Keratinocyte (primary cell): ENCODE measurements around the gene MED26. TPM values are rescaled to one million over a fixed set of nuclear protein-coding genes. Genes with fewer than 3 reads are reported as not detected.

Experiments used
- DNase-seq: peaks from one replicate; pipeline ENCODE4 v3.0.0-alpha.2; 2011; ENCODE audit warnings: low read depth, missing footprints, low spot score
- FAIRE-seq: peaks from 2 replicates; lab custom pipeline; 2011; peaks lifted over from hg19 to GRCh38; lab: Jason Lieb, UNC
- H2AFZ ChIP-seq: 2 replicates; pipeline ENCODE4 v1.6.0; 2012; ENCODE audit warnings: low read length, control low read depth, inconsistent platforms; ENCODE audit not compliant: control insufficient read depth
- H3K27ac ChIP-seq: 2 replicates; pipeline ENCODE4 v1.5.1; 2011; ENCODE audit warnings: low read length; ENCODE audit not compliant: control insufficient read depth, insufficient read depth
- H3K27me3 ChIP-seq: 3 replicates; pipeline ENCODE4 v1.6.0; 2011; ENCODE audit warnings: low read length; ENCODE audit not compliant: control insufficient read depth, insufficient read depth; ENCODE audit errors: extremely low read depth
- H3K36me3 ChIP-seq, 2 experiments: 2 replicates in 1 of 2; 3 replicates in 1 of 2; pipeline ENCODE4 v1.5.1; 2011; ENCODE audit warnings: low read length in 2 of 2, mild to moderate bottlenecking in 1 of 2; ENCODE audit not compliant: control insufficient read depth in 2 of 2, insufficient read depth in 2 of 2; ENCODE audit errors: extremely low read depth in 1 of 2
- H3K4me1 ChIP-seq: 3 replicates; pipeline ENCODE4 v1.5.1; 2011; ENCODE audit warnings: low read length; ENCODE audit not compliant: control insufficient read depth, insufficient read depth; ENCODE audit errors: extremely low read depth
- H3K4me2 ChIP-seq: 3 replicates; pipeline ENCODE4 v1.6.0; 2011; ENCODE audit warnings: low read depth, low read length; ENCODE audit not compliant: control insufficient read depth, insufficient read depth; ENCODE audit errors: extremely low read depth
- H3K4me3 ChIP-seq, 3 experiments: fragments of 200-600 bp in 1 of 3; sonication (generic) in 1 of 3; 2 replicates in 2 of 3; 3 replicates in 1 of 3; pipeline ENCODE4 v1.5.1; 2011 to 2016; ENCODE audit warnings: low read length in 3 of 3, mild to moderate bottlenecking in 3 of 3, control low read depth in 2 of 3, inconsistent platforms in 1 of 3, low read depth in 1 of 3, mixed read lengths in 1 of 3, mixed run types in 1 of 3, moderate library complexity in 1 of 3; ENCODE audit not compliant: control insufficient read depth in 2 of 3, insufficient read depth in 2 of 3; ENCODE audit errors: extremely low read depth in 1 of 3
- H3K79me2 ChIP-seq: 2 replicates; pipeline ENCODE4 v1.6.0; 2012; ENCODE audit warnings: low read length; ENCODE audit not compliant: control insufficient read depth, insufficient read depth
- H3K9ac ChIP-seq: 3 replicates; pipeline ENCODE4 v1.6.0; 2011; ENCODE audit warnings: low read length; ENCODE audit not compliant: control insufficient read depth, insufficient read depth; ENCODE audit errors: extremely low read depth
- H3K9me1 ChIP-seq: 3 replicates; pipeline ENCODE4 v1.6.0; 2011; ENCODE audit warnings: low read length; ENCODE audit not compliant: control insufficient read depth, insufficient read depth; ENCODE audit errors: extremely low read depth
- H3K9me3 ChIP-seq: 2 replicates; pipeline ENCODE4 v1.5.1; 2012; ENCODE audit warnings: low read depth, low read length; ENCODE audit not compliant: control insufficient read depth
- H4K20me1 ChIP-seq: 3 replicates; pipeline ENCODE4 v1.6.0; 2011; ENCODE audit warnings: low read length; ENCODE audit not compliant: control insufficient read depth, insufficient read depth; ENCODE audit errors: extremely low read depth
- CTCF ChIP-seq, 3 experiments: IDR thresholded peaks in 1 of 3; conservative IDR thresholded peaks in 1 of 3; optimal IDR thresholded peaks in 1 of 3; 2 replicates in 2 of 3; 3 replicates in 1 of 3; pipeline versions ENCODE3 to v1.5.1; 2011; ENCODE audit warnings: low read length in 3 of 3, mild to moderate bottlenecking in 3 of 3, moderate library complexity in 2 of 3, control low read depth in 1 of 3, inconsistent platforms in 1 of 3; ENCODE audit not compliant: insufficient read depth in 2 of 3; ENCODE audit errors: extremely low read depth in 1 of 3
- EZH2 ChIP-seq: IDR thresholded peaks from one replicate; pipeline ENCODE4 v1.6.1; 2012; ENCODE audit warnings: inconsistent platforms, mild to moderate bottlenecking, low read length, moderate library complexity
- dilution Hi-C: fragments of 300-500 bp; cut with MboI; formaldehyde crosslinking; loops from one replicate; pipeline ENCODE4 v1.7.0; 2020; ENCODE audit warnings: low sequenced_read_pairs; ENCODE audit not compliant: extremely low pct_ligation_motif_present
- polyA minus RNA-seq, 3 experiments: library from RNA; depleted of rRNA, polyadenylated mRNA; stranded (reverse); fragments of >200 nt; gene quantifications; 1 replicate in 1 of 3; 2 replicates in 1 of 3; 3 replicates in 1 of 3; pipeline ENCODE4 v1.2.3, GENCODE V29; 2011
- polyA plus RNA-seq, 5 experiments: library from polyadenylated mRNA; depleted of rRNA in 3 of 5; stranded (reverse) in 3 of 5; stranded (forward) in 1 of 5; unstranded in 1 of 5; fragments of >200 nt; gene quantifications; 1 replicate in 1 of 5; 2 replicates in 3 of 5; 3 replicates in 1 of 5; pipeline versions ENCODE4 v1.2.1 to v1.2.3, GENCODE V29; 2011 to 2012; ENCODE audit warnings: missing spikeins in 2 of 5, low read depth in 1 of 5, low replicate concordance in 1 of 5

The MED26 gene
- 4.7 to 5.9 TPM (median 4.9 TPM) in 3 replicates for polyA plus RNA-seq
- polyA plus RNA-seq (2011; ENCODE audit: low read depth): 5.0 TPM
- polyA plus RNA-seq (2011; cell fraction: cytosol; rRNA removed): 3.6 and 4.1 TPM in 2 replicates
- polyA plus RNA-seq (2011; cell fraction: nucleus; rRNA removed): 9.6 and 9.7 TPM in 2 replicates
- polyA plus RNA-seq (2012; ENCODE audit: low replicate concordance): 5.3 and 7.2 TPM in 2 replicates
- polyA minus RNA-seq: 5.8 to 8.5 TPM (median 6.7 TPM) in 3 replicates
- 13.0 TPM for polyA minus RNA-seq (2011; cell fraction: cytosol; rRNA and poly(A)+ RNA removed)
- 9.2 and 10.4 TPM in 2 replicates for polyA minus RNA-seq (2011; cell fraction: nucleus; rRNA and poly(A)+ RNA removed)

GRCh38 chr19:16628183-16628983 lies at the start of gene MED26:
Gene MED26 (minus strand): TSS chr19:16628204. CDS start chr19:16627943, 261 bp downstream.
- no peaks in the 10 kb centered on the region for H3K9me3 ChIP-seq
- H2AFZ ChIP-seq: peak within 1 kb of the TSS; percentile 86
- H3K9ac ChIP-seq: peak within 1 kb of the TSS; percentile 97
- dilution Hi-C loops: no loop called here
- DNase-seq: peak; percentile 61
- H4K20me1 ChIP-seq: peaks cover 8% of the 10 kb centered on the region
- peaks cover 13 to 19% of the 10 kb centered on the region in 2 experiments for H3K36me3 ChIP-seq
- peak within 1 kb of the TSS; percentile 84 for H3K27ac ChIP-seq
- H3K4me2 ChIP-seq: peak within 1 kb of the TSS; percentile 97
- H3K79me2 ChIP-seq: peaks cover 44% of the 10 kb centered on the region
- H3K4me3 ChIP-seq: peak within 1 kb of the TSS; percentile 84 to 100 (median 96)
- FAIRE-seq: no peak
- no peaks in the 10 kb centered on the region for H3K27me3 ChIP-seq
- peaks cover 17% of the 10 kb centered on the region for H3K4me1 ChIP-seq
- TF ChIP-seq EZH2: no peak
- no peak for TF ChIP-seq CTCF (optimal IDR thresholded peaks at IDR 0.05 in 1 of 3, IDR thresholded peaks at IDR 0.05 in 1 of 3, conservative IDR thresholded peaks at IDR 0.05 in 1 of 3; ENCODE audit: extremely low read depth in 1 of 3, insufficient read depth in 2 of 3, low read length in 3 of 3)
- H3K9me1 ChIP-seq: no peaks in the 10 kb centered on the region

GRCh38 chr19:16677055-16677454 lies 49.1 kb upstream of the MED26 start:
- Histone ChIP-seq H3K9me3 (no peaks in the 10 kb centered on the region), H3K9me1 (no peaks in the 10 kb centered on the region), H3K4me2 (no peak overlapping the region), H2AFZ (no peak overlapping the region), H3K36me3 (peaks cover 0 to 4% of the 10 kb centered on the region in 2 experiments), H3K9ac (no peak overlapping the region), H3K79me2 (no peaks in the 10 kb centered on the region), H3K27me3 (no peaks in the 10 kb centered on the region), H3K4me3 (no peak overlapping the region), H4K20me1 (no peaks in the 10 kb centered on the region), H3K27ac (no peak overlapping the region), H3K4me1 (peaks cover 3% of the 10 kb centered on the region)
- FAIRE-seq (no peak), DNase-seq (no peak)
- no peak for TF ChIP-seq EZH2
- dilution Hi-C loops: no loop called here
